ENCODE data around the gene INHBB. TPM values are rescaled to one million over a fixed set of nuclear protein-coding genes. Genes with fewer than 3 reads are reported as not detected.

INHBB gene
- total RNA-seq, 1 experiment from 2014 or later: not detected

- CTCF ChIA-PET: interaction anchor here (0.6 to 1.0 kb wide), 2 partner anchors 11 to 477 kb away, joined by 3 to 7 read pairs; no protein-coding TSS in a partner anchor
- no peak overlapping the region for H3K4me3 Mint-ChIP-seq (ENCODE audit: low read depth, unreplicated experiment)
- H3K27me3 Mint-ChIP-seq (ENCODE audit: unreplicated experiment): peaks cover 99% of the 10 kb centered on the region
- intact Hi-C loops (cut with micrococcal nuclease; ENCODE audit: unreplicated experiment): no loop called here
- H3K4me1 Mint-ChIP-seq (ENCODE audit: low read depth, unreplicated experiment): no peaks in the 10 kb centered on the region
- BruUV-seq (replicated peaks): no TSS peak
- no peaks in the 10 kb centered on the region for H3K36me3 Mint-ChIP-seq (ENCODE audit: insufficient read depth, unreplicated experiment)
- peaks cover 3% of the 10 kb centered on the region for H3K9me3 Mint-ChIP-seq (ENCODE audit: low read depth, unreplicated experiment)
- H3K27ac Mint-ChIP-seq (ENCODE audit: unreplicated experiment): no peak overlapping the region
- TF ChIP-seq, protein P1, sequence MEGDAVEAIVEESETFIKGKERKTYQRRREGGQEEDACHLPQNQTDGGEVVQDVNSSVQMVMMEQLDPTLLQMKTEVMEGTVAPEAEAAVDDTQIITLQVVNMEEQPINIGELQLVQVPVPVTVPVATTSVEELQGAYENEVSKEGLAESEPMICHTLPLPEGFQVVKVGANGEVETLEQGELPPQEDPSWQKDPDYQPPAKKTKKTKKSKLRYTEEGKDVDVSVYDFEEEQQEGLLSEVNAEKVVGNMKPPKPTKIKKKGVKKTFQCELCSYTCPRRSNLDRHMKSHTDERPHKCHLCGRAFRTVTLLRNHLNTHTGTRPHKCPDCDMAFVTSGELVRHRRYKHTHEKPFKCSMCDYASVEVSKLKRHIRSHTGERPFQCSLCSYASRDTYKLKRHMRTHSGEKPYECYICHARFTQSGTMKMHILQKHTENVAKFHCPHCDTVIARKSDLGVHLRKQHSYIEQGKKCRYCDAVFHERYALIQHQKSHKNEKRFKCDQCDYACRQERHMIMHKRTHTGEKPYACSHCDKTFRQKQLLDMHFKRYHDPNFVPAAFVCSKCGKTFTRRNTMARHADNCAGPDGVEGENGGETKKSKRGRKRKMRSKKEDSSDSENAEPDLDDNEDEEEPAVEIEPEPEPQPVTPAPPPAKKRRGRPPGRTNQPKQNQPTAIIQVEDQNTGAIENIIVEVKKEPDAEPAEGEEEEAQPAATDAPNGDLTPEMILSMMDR (IDR thresholded peaks at IDR 0.05; ENCODE audit: unreplicated experiment): no peak
- no peak for DNase-seq
Observed at GRCh38 chr2:120332384-120332783, 13.6 kb upstream of the INHBB start.

DNA sequence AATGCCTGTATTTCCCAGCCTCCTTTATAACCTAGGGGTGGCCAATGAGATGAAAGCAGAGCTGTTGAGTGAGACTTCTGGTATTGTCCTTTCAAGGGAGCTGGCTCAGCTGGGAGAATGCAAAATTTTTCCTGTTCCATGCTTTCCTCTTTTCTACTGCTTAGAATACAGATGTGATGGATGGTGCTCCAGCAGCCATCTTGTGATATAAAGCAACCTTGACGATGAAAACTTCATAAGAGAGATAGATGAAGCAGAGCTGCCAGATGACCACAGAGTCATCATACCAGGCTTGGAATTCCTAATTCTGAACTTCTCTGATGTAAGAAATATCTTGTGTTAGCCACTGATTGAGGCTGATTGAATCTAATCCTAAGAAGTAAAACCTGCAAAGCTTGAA is 11.9 kb upstream of the INHBB start:
- CTCF ChIA-PET: interaction anchor here (0.5 kb wide), 1 partner anchor 22 kb away, joined by 3 read pairs; no protein-coding TSS in a partner anchor
- TF ChIP-seq, protein P1 (IDR thresholded peaks at IDR 0.05; ENCODE audit: unreplicated experiment): no peak

GRCh38 chr2:120336749-120337148 is 9.2 kb upstream of the INHBB start:
- CTCF ChIA-PET: interaction anchor here (0.9 kb wide), 1 partner anchor 23 kb away, joined by 3 read pairs; no protein-coding TSS in a partner anchor
- TF ChIP-seq, protein P1 (IDR thresholded peaks at IDR 0.05; ENCODE audit: unreplicated experiment): no peak
- intact Hi-C loops (cut with micrococcal nuclease; ENCODE audit: unreplicated experiment): no loop called here

More for the DNA sequence above, 11.9 kb upstream of the INHBB start:
- no peaks in the 10 kb centered on the region for H3K36me3 Mint-ChIP-seq (ENCODE audit: insufficient read depth, unreplicated experiment)
- peaks cover 99% of the 10 kb centered on the region for H3K27me3 Mint-ChIP-seq (ENCODE audit: unreplicated experiment)
- no TSS peak for BruUV-seq (replicated peaks)
- H3K4me1 Mint-ChIP-seq (ENCODE audit: low read depth, unreplicated experiment): no peaks in the 10 kb centered on the region
- peaks cover 3% of the 10 kb centered on the region for H3K9me3 Mint-ChIP-seq (ENCODE audit: low read depth, unreplicated experiment)
- DNase-seq: no peak
- intact Hi-C loops (cut with micrococcal nuclease; ENCODE audit: unreplicated experiment): no loop called here
- H3K4me3 Mint-ChIP-seq (ENCODE audit: low read depth, unreplicated experiment): no peak overlapping the region
- no peak overlapping the region for H3K27ac Mint-ChIP-seq (ENCODE audit: unreplicated experiment)

DNA sequence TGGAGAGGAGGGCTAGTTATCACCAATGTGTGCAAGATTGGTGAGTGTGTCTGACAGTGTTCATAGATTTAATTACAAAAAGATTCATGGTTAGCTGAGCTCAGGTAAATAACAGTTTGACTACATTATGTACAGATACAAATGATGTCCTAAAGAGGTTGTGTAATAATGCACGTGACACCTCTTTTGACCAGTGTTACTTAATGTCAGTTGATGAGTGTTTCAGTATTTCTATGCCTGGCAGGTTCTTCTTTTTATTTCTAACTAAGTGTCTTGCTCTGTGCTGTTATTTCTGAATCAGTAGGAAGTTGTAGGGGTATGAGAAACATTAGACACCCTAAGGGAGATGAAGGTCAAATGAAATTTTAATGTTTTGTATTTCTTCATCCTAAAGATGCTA is 7.9 kb upstream of the INHBB start:
- intact Hi-C loops (cut with micrococcal nuclease; ENCODE audit: unreplicated experiment): no loop called here
- Mint-ChIP-seq H3K4me3 (ENCODE audit: low read depth, unreplicated experiment) (no peak overlapping the region), H3K9me3 (ENCODE audit: low read depth, unreplicated experiment) (peaks cover 2% of the 10 kb centered on the region), H3K4me1 (ENCODE audit: low read depth, unreplicated experiment) (peaks cover 5% of the 10 kb centered on the region), H3K36me3 (ENCODE audit: insufficient read depth, unreplicated experiment) (no peaks in the 10 kb centered on the region), H3K27ac (ENCODE audit: unreplicated experiment) (no peak overlapping the region), H3K27me3 (ENCODE audit: unreplicated experiment) (peaks cover 73% of the 10 kb centered on the region)
- DNase-seq: no peak
- CTCF ChIA-PET: no interaction called here
- TF ChIP-seq, protein P1 (IDR thresholded peaks at IDR 0.05; ENCODE audit: unreplicated experiment): no peak
- BruUV-seq (replicated peaks): no TSS peak

More at GRCh38 chr2:120336749-120337148, 9.2 kb upstream of the INHBB start:
- H3K4me1 Mint-ChIP-seq (ENCODE audit: low read depth, unreplicated experiment): no peaks in the 10 kb centered on the region
- H3K9me3 Mint-ChIP-seq (ENCODE audit: low read depth, unreplicated experiment): peaks cover 3% of the 10 kb centered on the region
- DNase-seq: no peak
- BruUV-seq (replicated peaks): no TSS peak
- H3K4me3 Mint-ChIP-seq (ENCODE audit: low read depth, unreplicated experiment): no peak overlapping the region
- no peaks in the 10 kb centered on the region for H3K36me3 Mint-ChIP-seq (ENCODE audit: insufficient read depth, unreplicated experiment)
- H3K27me3 Mint-ChIP-seq (ENCODE audit: unreplicated experiment): peaks cover 76% of the 10 kb centered on the region
- no peak overlapping the region for H3K27ac Mint-ChIP-seq (ENCODE audit: unreplicated experiment)

Measured in Calu3 (cell line).